K562 (cell line): ENCODE data around the gene TRIM13. TPM values are rescaled to one million over a fixed set of nuclear protein-coding genes. Genes with fewer than 3 reads are reported as not detected.

Experiments
- ATAC-seq: fragments of 200-7000 bp; cut with Tn5 transposase; 3 replicates; pipeline ENCODE4 v1.9.1; 2020; ENCODE audit warnings: moderate library complexity
- BruUV-seq: library from RNA; stranded (reverse); fragments of 400-500 nt; replicated peaks from 2 replicates; lab custom pipeline; 2021; lab: Mats Ljungman, UMichigan
- CTCF ChIA-PET: fragments of 300-600 bp; formaldehyde crosslinking; extraction: SDS; loops from one replicate; lab custom pipeline; 2021; ENCODE audit warnings: low intra/inter-chr PET ratio; lab: Yijun Ruan, JAX
- POLR2A ChIA-PET: fragments of 300-600, 350-650 bp; sonication (Branson Sonifier 250); formaldehyde crosslinking; extraction: SDS; loops from one replicate; lab custom pipeline; 2021; ENCODE audit warnings: antibody characterized with exemption, inconsistent platforms; lab: Yijun Ruan, JAX
- DNase-seq, 4 experiments: peaks; one replicate each; pipeline versions ENCODE4 v3.0.0 to v3.0.0-alpha.2; 2011 to 2018; ENCODE audit warnings: low spot score in 3 of 4, mixed read lengths in 3 of 4; ENCODE audit errors: extremely low read depth in 1 of 4
- FAIRE-seq: peaks from 2 replicates; lab custom pipeline; 2011; peaks lifted over from hg19 to GRCh38; lab: Jason Lieb, UNC
- H2AFZ ChIP-seq: 2 replicates; pipeline ENCODE4 v1.6.0; 2011; ENCODE audit warnings: low read depth, low read length, control low read depth, inconsistent platforms
- H3K27ac ChIP-seq: fragments of 200-600 bp; 3 replicates; pipeline ENCODE4 v1.8.0; 2011; ENCODE audit warnings: low read depth, mild to moderate bottlenecking, control low read depth, inconsistent platforms, low read length, moderate library complexity, mixed read lengths; ENCODE audit errors: extremely low read depth
- H3K27me3 ChIP-seq, 2 experiments: fragments of 300-600 bp in 1 of 2; 2 replicates in 1 of 2; 3 replicates in 1 of 2; pipeline versions ENCODE4 v1.6.0 to v1.8.0; 2011; ENCODE audit warnings: inconsistent platforms in 2 of 2, low read length in 2 of 2, mild to moderate bottlenecking in 1 of 2, mixed read lengths in 1 of 2, moderate library complexity in 1 of 2; ENCODE audit not compliant: control insufficient read depth in 2 of 2, insufficient read depth in 2 of 2
- H3K36me3 ChIP-seq: fragments of 300-600 bp; 3 replicates; pipeline ENCODE4 v1.8.0; 2011; ENCODE audit warnings: mild to moderate bottlenecking, low read length, inconsistent platforms; ENCODE audit not compliant: control insufficient read depth, insufficient read depth
- H3K4me1 ChIP-seq, 2 experiments: fragments of 200-600 bp in 1 of 2; replicated peaks in 1 of 2; 2 replicates in 1 of 2; 3 replicates in 1 of 2; pipeline versions ENCODE4 v1.5.1 to v1.8.0; 2011; ENCODE audit warnings: inconsistent platforms in 2 of 2, low read length in 2 of 2, mild to moderate bottlenecking in 1 of 2, mixed read lengths in 1 of 2, moderate library complexity in 1 of 2; ENCODE audit not compliant: control insufficient read depth in 2 of 2, insufficient read depth in 2 of 2
- H3K4me2 ChIP-seq: 2 replicates; pipeline ENCODE4 v1.6.1; 2011; ENCODE audit warnings: low read length, control low read depth, inconsistent platforms, mixed read lengths; ENCODE audit not compliant: insufficient read depth
- H3K4me3 ChIP-seq: fragments of 200-600 bp; sonication (generic), shearing (Covaris generic); 2 replicates; pipeline ENCODE4 v1.5.1; 2016; ENCODE audit warnings: control low read depth, inconsistent platforms
- H3K79me2 ChIP-seq: fragments of 200-600 bp; 3 replicates; pipeline ENCODE4 v1.8.0; 2011; ENCODE audit warnings: low read length, inconsistent platforms; ENCODE audit not compliant: control insufficient read depth, insufficient read depth
- H3K9ac ChIP-seq, 2 experiments: 2 replicates each; pipeline versions ENCODE4 v1.6.0 to v1.6.1; 2011; ENCODE audit warnings: low read depth in 2 of 2, low read length in 2 of 2, control low read depth in 1 of 2, inconsistent platforms in 1 of 2, mild to moderate bottlenecking in 1 of 2, mixed read lengths in 1 of 2; ENCODE audit not compliant: insufficient read depth in 1 of 2
- H3K9me1 ChIP-seq: one replicate; pipeline ENCODE4 v1.6.0; 2011; ENCODE audit warnings: inconsistent platforms, mild to moderate bottlenecking, low read length, moderate library complexity; ENCODE audit not compliant: control insufficient read depth, insufficient read depth
- H3K9me3 ChIP-seq: replicated peaks from 2 replicates; pipeline ENCODE4 v1.5.1; 2011; ENCODE audit warnings: low read depth, low read length, inconsistent platforms; ENCODE audit not compliant: control insufficient read depth, insufficient read depth
- H4K20me1 ChIP-seq: replicated peaks from 2 replicates; pipeline ENCODE4 v1.6.1; 2011; ENCODE audit warnings: low read length, inconsistent platforms, mixed read lengths; ENCODE audit not compliant: control insufficient read depth, insufficient read depth
- EP300 ChIP-seq: IDR thresholded peaks from 2 replicates; pipeline ENCODE4 v1.6.1; 2012; ENCODE audit warnings: low read length, improper control_type of control experiment
- JUND ChIP-seq, 2 experiments: IDR thresholded peaks; 2 replicates in 1 of 2; 3 replicates in 1 of 2; pipeline ENCODE4 v1.6.1; 2011; ENCODE audit warnings: borderline replicate concordance in 2 of 2, low read depth in 2 of 2, low read length in 2 of 2, improper control_type of control experiment in 1 of 2, missing biosample characterization in 1 of 2, missing genetic modification characterization in 1 of 2, missing genetic modification reagents in 1 of 2
- LCOR ChIP-seq: sonication (generic); formaldehyde crosslinking; IDR thresholded peaks from 2 replicates; pipeline ENCODE4 v1.8.0; 2022; ENCODE audit warnings: mild to moderate bottlenecking, missing genetic modification reagents
- NFE2 ChIP-seq: IDR thresholded peaks from 2 replicates; pipeline ENCODE4 v1.6.1; 2014; ENCODE audit warnings: antibody characterized with exemption, low read depth
- POLR2H ChIP-seq: IDR thresholded peaks from 2 replicates; pipeline ENCODE4 v1.6.1; 2016; ENCODE audit warnings: missing genetic modification characterization, low read depth, mild to moderate bottlenecking, control low read depth, missing compliant biosample characterization, moderate library complexity
- RBM25 ChIP-seq: fragments of 200-400 bp; formaldehyde crosslinking; IDR thresholded peaks from 2 replicates; pipeline ENCODE4 v1.6.1; 2018; ENCODE audit warnings: low read length, low read depth, moderate library complexity; ENCODE audit not compliant: severe bottlenecking
- STAG1 ChIP-seq: sonication (generic); formaldehyde crosslinking; IDR thresholded peaks from 2 replicates; pipeline ENCODE4 v1.5.0; 2020; ENCODE audit warnings: missing genetic modification reagents, borderline replicate concordance
- TRIM24 ChIP-seq, 2 experiments: fragments of 450-650 bp; IDR thresholded peaks; 2 replicates each; pipeline ENCODE4 v1.6.1; 2016
- ZNF717 ChIP-seq: fragments of 250-450 bp; sonication (Bioruptor Pico); IDR thresholded peaks from 2 replicates; pipeline ENCODE4 v1.5.0; 2021
- WGBS: fragments of 100-300 bp; shearing (Covaris generic); methylation state at CpG from one replicate; pipeline ENCODE4 v1.1.6; 2016; ENCODE audit warnings: low coverage, mixed read lengths; ENCODE audit not compliant: insufficient coverage; ENCODE audit errors: missing lambda C conversion rate; 5-methylcytosine and 5-hydroxymethylcytosine counted together
- in situ Hi-C: fragments of 300-500 bp; cut with MboI; formaldehyde crosslinking; loops from 4 replicates; pipeline ENCODE4 v1.15.0; 2018; ENCODE audit warnings: inconsistent platforms, mixed read lengths
- intact Hi-C: fragments of 100-400 bp; cut with micrococcal nuclease; formaldehyde crosslinking; loops from 2 replicates; pipeline ENCODE4 v1.14.2; 2022
- polyA plus RNA-seq, 8 experiments: library from polyadenylated mRNA; depleted of rRNA in 4 of 8; stranded (reverse) in 5 of 8; unstranded in 3 of 8; fragments of >200 nt; fragmentation: Nextera tagmentation in 2 of 8; fragmentation: Illumina TruSeq in 1 of 8; extraction: Ambion mirVana in 2 of 8; extraction: Trizol in 1 of 8; gene quantifications; 2 replicates each; pipeline versions ENCODE4 v1.2.1 to v1.2.3, GENCODE V29; 2011 to 2014; ENCODE audit warnings: inconsistent platforms in 1 of 8, missing spikeins in 1 of 8
- total RNA-seq, 7 experiments: library from RNA; depleted of rRNA in 6 of 7; stranded (reverse); fragments of >200 nt in 6 of 7; fragmentation: Illumina TruSeq in 2 of 7; extraction: Trizol in 2 of 7; gene quantifications; 2 replicates each; pipeline versions ENCODE4 v1.2.1 to v1.2.3, GENCODE V29; 2011 to 2021; ENCODE audit warnings: low replicate concordance in 1 of 7
- TF ChIP-seq, protein P1 (sequence below): sonication (generic); formaldehyde crosslinking; IDR thresholded peaks from 2 replicates; pipeline ENCODE4 v1.8.1; 2022; ENCODE audit warnings: missing genetic modification reagents
- TF ChIP-seq, protein P2 (sequence below): fragments of 250-450 bp; sonication (Bioruptor Pico); IDR thresholded peaks from 2 replicates; pipeline ENCODE4 v1.8.0; 2021; ENCODE audit warnings: borderline replicate concordance, mild to moderate bottlenecking, moderate library complexity; ENCODE audit not compliant: poor library complexity, severe bottlenecking
- TF ChIP-seq, protein P3 (sequence below): fragments of 450-650 bp; IDR thresholded peaks from 2 replicates; pipeline ENCODE4 v1.6.1; 2016; ENCODE audit warnings: borderline replicate concordance
- TF ChIP-seq, protein P4 (sequence below): fragments of 450-650 bp; conservative IDR thresholded peaks from 2 replicates; pipeline ENCODE4 v1.6.1; 2016; ENCODE audit warnings: missing genetic modification characterization, low read depth, mild to moderate bottlenecking, control low read depth, missing compliant biosample characterization

Gene TRIM13
- total and polyA plus RNA-seq, 9 of the 15 experiments (the other 6 are each of a cell fraction or from before 2014, with no cell fraction given): 12.1 to 30.6 (median 17.8) TPM

DNA sequence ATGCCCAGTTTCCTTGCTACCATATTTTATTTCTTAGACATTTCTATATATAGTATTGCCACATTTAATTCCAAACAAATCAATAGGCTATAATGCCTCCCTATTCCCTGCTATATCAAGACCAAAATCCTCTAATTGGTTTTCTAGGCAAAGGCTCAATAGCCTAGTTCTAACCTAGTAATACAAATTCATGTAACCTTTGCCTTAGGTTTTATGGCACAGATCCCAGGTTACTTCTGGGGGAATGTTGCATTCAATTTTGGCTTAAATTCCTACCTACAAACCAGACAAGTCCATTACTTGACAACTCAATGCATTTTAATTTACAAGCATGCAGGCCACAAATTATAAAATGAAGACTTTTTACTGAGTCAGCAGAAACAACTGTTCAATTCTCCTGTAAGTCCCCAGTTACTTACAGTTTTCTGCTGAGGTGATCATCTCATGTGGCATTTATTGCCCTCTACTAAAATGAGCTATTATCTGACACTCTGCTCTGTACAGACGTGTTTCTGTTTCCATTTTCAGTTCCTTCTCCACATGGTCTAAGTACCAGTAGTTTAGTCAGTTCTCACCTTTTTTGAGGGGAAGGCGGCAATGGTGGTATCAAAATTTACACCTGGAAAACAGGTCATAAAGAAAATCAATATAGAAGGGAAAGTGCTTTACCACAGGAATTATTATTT, 30.1 kb downstream of the TRIM13 start (continued):
- TF ChIP-seq, protein P1, sequence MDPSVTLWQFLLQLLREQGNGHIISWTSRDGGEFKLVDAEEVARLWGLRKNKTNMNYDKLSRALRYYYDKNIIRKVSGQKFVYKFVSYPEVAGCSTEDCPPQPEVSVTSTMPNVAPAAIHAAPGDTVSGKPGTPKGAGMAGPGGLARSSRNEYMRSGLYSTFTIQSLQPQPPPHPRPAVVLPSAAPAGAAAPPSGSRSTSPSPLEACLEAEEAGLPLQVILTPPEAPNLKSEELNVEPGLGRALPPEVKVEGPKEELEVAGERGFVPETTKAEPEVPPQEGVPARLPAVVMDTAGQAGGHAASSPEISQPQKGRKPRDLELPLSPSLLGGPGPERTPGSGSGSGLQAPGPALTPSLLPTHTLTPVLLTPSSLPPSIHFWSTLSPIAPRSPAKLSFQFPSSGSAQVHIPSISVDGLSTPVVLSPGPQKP: no peak
- TF ChIP-seq, all 486 proteins: peak for 5

DNA sequence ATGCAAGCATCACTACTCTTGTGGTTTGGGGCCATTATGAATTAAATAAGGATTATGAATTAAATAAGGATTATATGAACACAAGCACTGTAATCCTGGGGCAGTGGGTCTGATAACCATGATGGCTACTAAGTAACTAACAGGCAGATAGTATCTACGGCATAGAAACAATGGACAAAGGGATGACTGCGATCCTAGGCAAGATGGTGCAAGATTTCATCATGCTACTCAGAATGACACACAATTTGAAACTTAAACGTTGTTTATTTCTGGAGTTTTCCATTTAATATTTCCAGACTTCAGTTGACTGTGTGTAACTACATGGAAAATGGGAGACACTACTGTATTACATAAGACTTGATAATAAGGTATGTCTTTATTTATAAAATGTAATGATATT, 33.5 kb downstream of the TRIM13 start:
- WGBS: 24% methylated on average over 3 of the region's 3 CpGs
- peaks cover 0 to 6% of the 10 kb centered on the region in 2 experiments; a peak in 2 of 5 replicates for H3K4me1 ChIP-seq
- CTCF ChIA-PET: no interaction called here
- POLR2A ChIA-PET: no interaction called here
- no peaks in the 10 kb centered on the region for H4K20me1 ChIP-seq
- H3K9me1 ChIP-seq: no peaks in the 10 kb centered on the region
- H2AFZ ChIP-seq: no peak overlapping the region
- H3K4me2 ChIP-seq: no peak overlapping the region
- in situ Hi-C loops: no loop called here
- no TSS peak for BruUV-seq
- H3K9me3 ChIP-seq: no peaks in the 10 kb centered on the region
- no peak overlapping the region for H3K27ac ChIP-seq
- peaks cover 7% of the 10 kb centered on the region; the same call in 2 of the 3 replicates for H3K36me3 ChIP-seq
- intact Hi-C loops: no loop called here
- DNase-seq (no peak), ATAC-seq (peak; percentile 56; the same call in 2 of the 3 replicates), FAIRE-seq (no peak)
- H3K9ac ChIP-seq: no peak overlapping the region
- no peaks in the 10 kb centered on the region for H3K79me2 ChIP-seq
- H3K27me3 ChIP-seq: no peaks in the 10 kb centered on the region
- no peak overlapping the region for H3K4me3 ChIP-seq
- TF ChIP-seq RBM25 (no peak), STAG1 (CRISPR knock-in tag) (no peak), LCOR (CRISPR knock-in tag) (no peak), JUND (IDR thresholded peaks at IDR 0.05; ENCODE audit: borderline replicate concordance, low read depth, low read length) (peak; percentile 52; the same call in 1 of the 2 replicates), JUND (tag; IDR thresholded peaks at IDR 0.05; ENCODE audit: borderline replicate concordance, low read depth, low read length) (peak; percentile 27; the same call in 1 of the 3 replicates), TRIM24 (IDR thresholded peaks at IDR 0.05) (peak; percentile 47 to 65; a peak in 1 of 4 replicates), ZNF717 (CRISPR knock-in tag) (no peak), POLR2H (tag) (peak; percentile 17; the same call in 1 of the 2 replicates), EP300 (peak; percentile 39; the same call in 1 of the 2 replicates), NFE2 (no peak)
- TF ChIP-seq, protein P2, sequence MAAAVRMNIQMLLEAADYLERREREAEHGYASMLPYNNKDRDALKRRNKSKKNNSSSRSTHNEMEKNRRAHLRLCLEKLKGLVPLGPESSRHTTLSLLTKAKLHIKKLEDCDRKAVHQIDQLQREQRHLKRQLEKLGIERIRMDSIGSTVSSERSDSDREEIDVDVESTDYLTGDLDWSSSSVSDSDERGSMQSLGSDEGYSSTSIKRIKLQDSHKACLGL (CRISPR knock-in tag): no peak
- TF ChIP-seq, protein P3, sequence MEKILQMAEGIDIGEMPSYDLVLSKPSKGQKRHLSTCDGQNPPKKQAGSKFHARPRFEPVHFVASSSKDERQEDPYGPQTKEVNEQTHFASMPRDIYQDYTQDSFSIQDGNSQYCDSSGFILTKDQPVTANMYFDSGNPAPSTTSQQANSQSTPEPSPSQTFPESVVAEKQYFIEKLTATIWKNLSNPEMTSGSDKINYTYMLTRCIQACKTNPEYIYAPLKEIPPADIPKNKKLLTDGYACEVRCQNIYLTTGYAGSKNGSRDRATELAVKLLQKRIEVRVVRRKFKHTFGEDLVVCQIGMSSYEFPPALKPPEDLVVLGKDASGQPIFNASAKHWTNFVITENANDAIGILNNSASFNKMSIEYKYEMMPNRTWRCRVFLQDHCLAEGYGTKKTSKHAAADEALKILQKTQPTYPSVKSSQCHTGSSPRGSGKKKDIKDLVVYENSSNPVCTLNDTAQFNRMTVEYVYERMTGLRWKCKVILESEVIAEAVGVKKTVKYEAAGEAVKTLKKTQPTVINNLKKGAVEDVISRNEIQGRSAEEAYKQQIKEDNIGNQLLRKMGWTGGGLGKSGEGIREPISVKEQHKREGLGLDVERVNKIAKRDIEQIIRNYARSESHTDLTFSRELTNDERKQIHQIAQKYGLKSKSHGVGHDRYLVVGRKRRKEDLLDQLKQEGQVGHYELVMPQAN: no peak
- TF ChIP-seq, protein P4, sequence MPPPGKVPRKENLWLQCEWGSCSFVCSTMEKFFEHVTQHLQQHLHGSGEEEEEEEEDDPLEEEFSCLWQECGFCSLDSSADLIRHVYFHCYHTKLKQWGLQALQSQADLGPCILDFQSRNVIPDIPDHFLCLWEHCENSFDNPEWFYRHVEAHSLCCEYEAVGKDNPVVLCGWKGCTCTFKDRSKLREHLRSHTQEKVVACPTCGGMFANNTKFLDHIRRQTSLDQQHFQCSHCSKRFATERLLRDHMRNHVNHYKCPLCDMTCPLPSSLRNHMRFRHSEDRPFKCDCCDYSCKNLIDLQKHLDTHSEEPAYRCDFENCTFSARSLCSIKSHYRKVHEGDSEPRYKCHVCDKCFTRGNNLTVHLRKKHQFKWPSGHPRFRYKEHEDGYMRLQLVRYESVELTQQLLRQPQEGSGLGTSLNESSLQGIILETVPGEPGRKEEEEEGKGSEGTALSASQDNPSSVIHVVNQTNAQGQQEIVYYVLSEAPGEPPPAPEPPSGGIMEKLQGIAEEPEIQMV: no peak
